Chondrocyte (in vitro differentiated cells): ENCODE measurements around the gene HNRNPA1L2. TPM values are rescaled to one million over a fixed set of nuclear protein-coding genes. Genes with fewer than 3 reads are reported as not detected.
"Not testable (repeated sequence)": the region's sequence is repeated elsewhere in the genome, so short reads cannot be mapped to it uniquely, and the experiment has no call there.

Experiments
- DNase-seq: peaks from one replicate; pipeline ENCODE4 v3.0.0; 2021; ENCODE audit warnings: mixed read lengths, low spot score
- H3K27ac Mint-ChIP-seq: one replicate; pipeline ENCODE4 v1.8.0; 2021; ENCODE audit warnings: mild to moderate bottlenecking, moderate library complexity, mixed read lengths; ENCODE audit not compliant: unreplicated experiment
- H3K27me3 Mint-ChIP-seq: 2 replicates; pipeline ENCODE4 v1.8.0; 2021; ENCODE audit warnings: low read depth, mixed read lengths
- H3K36me3 Mint-ChIP-seq: 2 replicates; pipeline ENCODE4 v1.8.0; 2021; ENCODE audit warnings: low read depth, mixed read lengths
- H3K4me1 Mint-ChIP-seq: 2 replicates; pipeline ENCODE4 v1.8.0; 2021; ENCODE audit warnings: low read depth, mild to moderate bottlenecking, mixed read lengths
- H3K4me3 Mint-ChIP-seq: one replicate; pipeline ENCODE4 v1.8.0; 2021; ENCODE audit warnings: mild to moderate bottlenecking, moderate library complexity, mixed read lengths; ENCODE audit not compliant: unreplicated experiment
- H3K9me3 Mint-ChIP-seq: 2 replicates; pipeline ENCODE4 v1.8.0; 2021; ENCODE audit warnings: low read depth, mixed read lengths
- CTCF ChIP-seq: fragments of 200-600 bp; sonication (generic); IDR thresholded peaks from 2 replicates; pipeline ENCODE4 v1.5.0; 2021; ENCODE audit warnings: antibody characterized with exemption, mild to moderate bottlenecking, moderate library complexity
- long read RNA-seq: library from polyadenylated mRNA; stranded (forward); transcript quantifications from one replicate; pipeline ENCODE4 v2.0.0, GENCODE V29; 2021
- total RNA-seq: library from RNA; stranded (reverse); gene quantifications from 3 replicates; pipeline ENCODE4 v1.2.1, GENCODE V29; 2021

The HNRNPA1L2 gene
- 7.3 to 10.9 TPM (median 7.4 TPM) in 3 replicates for total RNA-seq
- long read RNA-seq, partial matches to known transcripts: 0 of 1 reads
- long read RNA-seq, other reads (novel, unspliced or antisense): 0 of 1 reads

- H3K27ac Mint-ChIP-seq: no peak within 1 kb of the TSS
- no peak for DNase-seq
- H3K4me3 Mint-ChIP-seq: no peak within 1 kb of the TSS
- no peaks in the 10 kb centered on the region for H3K9me3 Mint-ChIP-seq
- H3K27me3 Mint-ChIP-seq: no peaks in the 10 kb centered on the region
- no peak for TF ChIP-seq CTCF
- peaks cover 16% of the 10 kb centered on the region for H3K36me3 Mint-ChIP-seq
- no peaks in the 10 kb centered on the region for H3K4me1 Mint-ChIP-seq
Measured at GRCh38 chr13:52642131-52642530, at the start of gene HNRNPA1L2. Gene HNRNPA1L2, plus strand, starts transcription at chr13:52642431. Its CDS starts 62 bp downstream, at chr13:52642493.

GRCh38 chr13:52593175-52593574 lies 49.1 kb upstream of the HNRNPA1L2 start:
- H3K27me3 Mint-ChIP-seq, H3K4me3 Mint-ChIP-seq, H3K4me1 Mint-ChIP-seq, H3K36me3 Mint-ChIP-seq, H3K9me3 Mint-ChIP-seq, DNase-seq, H3K27ac Mint-ChIP-seq: not testable (repeated sequence)

- not testable (repeated sequence) for H3K4me3 Mint-ChIP-seq, H3K27me3 Mint-ChIP-seq, H3K27ac Mint-ChIP-seq
Measured at GRCh38 chr13:52593812-52594211, 48.4 kb upstream of the HNRNPA1L2 start.

GRCh38 chr13:52594295-52594694 lies 47.9 kb upstream of the HNRNPA1L2 start:
- H3K27me3 Mint-ChIP-seq, H3K27ac Mint-ChIP-seq, H3K4me3 Mint-ChIP-seq, DNase-seq, H3K36me3 Mint-ChIP-seq, H3K9me3 Mint-ChIP-seq, H3K4me1 Mint-ChIP-seq: not testable (repeated sequence)

More at GRCh38 chr13:52593812-52594211, 48.4 kb upstream of the HNRNPA1L2 start:
- not testable (repeated sequence) for H3K36me3 Mint-ChIP-seq, H3K4me1 Mint-ChIP-seq, DNase-seq, H3K9me3 Mint-ChIP-seq

- H3K9me3 Mint-ChIP-seq: no peaks in the 10 kb centered on the region
- peaks cover 19% of the 10 kb centered on the region for H3K4me1 Mint-ChIP-seq
- no peak for DNase-seq
- H3K36me3 Mint-ChIP-seq: no peaks in the 10 kb centered on the region
- no peak overlapping the region for H3K27ac Mint-ChIP-seq
- TF ChIP-seq CTCF: no peak
- H3K4me3 Mint-ChIP-seq: no peak overlapping the region
- H3K27me3 Mint-ChIP-seq: no peaks in the 10 kb centered on the region
Measured at GRCh38 chr13:52597676-52598075, 44.6 kb upstream of the HNRNPA1L2 start.

GRCh38 chr13:52599037-52599847 lies 43.0 kb upstream of the HNRNPA1L2 start:
- H3K27me3 Mint-ChIP-seq: no peaks in the 10 kb centered on the region
- peaks cover 19% of the 10 kb centered on the region for H3K4me1 Mint-ChIP-seq
- H3K36me3 Mint-ChIP-seq: no peaks in the 10 kb centered on the region
- H3K27ac Mint-ChIP-seq: peak overlapping the region; percentile 90
- peak overlapping the region; percentile 79 for H3K4me3 Mint-ChIP-seq
- no peak for TF ChIP-seq CTCF
- H3K9me3 Mint-ChIP-seq: no peaks in the 10 kb centered on the region
- DNase-seq: no peak
